Fibroblast of peridontal ligament (primary cell): ENCODE measurements around the gene VCX3A.
"Not testable (repeated sequence)": the region's sequence is repeated elsewhere in the genome, so short reads cannot be mapped to it uniquely, and the experiment has no call there.

Experiments used
- DNase-seq: peaks from one replicate; pipeline ENCODE4 v3.0.0-alpha.2; 2010; ENCODE audit errors: extremely low read depth

The VCX3A gene

DNA sequence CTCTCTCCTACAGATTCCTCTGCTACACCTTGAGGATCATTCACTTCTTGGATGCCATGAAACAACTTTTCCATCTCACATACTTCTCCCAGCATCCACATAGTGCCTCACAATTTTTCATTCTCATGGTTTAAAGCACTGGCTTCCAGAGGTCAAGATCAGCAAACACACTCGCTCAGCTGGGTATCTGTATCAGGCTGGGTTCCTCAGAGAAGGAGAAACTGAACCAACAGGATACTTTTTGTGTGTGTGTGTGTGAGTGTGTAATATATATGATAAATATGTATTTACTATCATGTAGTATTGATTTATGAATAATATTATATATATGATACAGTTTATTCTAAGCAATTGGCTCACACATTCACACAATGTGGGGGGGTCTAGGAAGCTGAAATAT, at the start of gene VCX3A:
TSS of gene VCX3A (minus strand) at position 101 of the 400 bp plus-strand sequence. CDS start 621 bp downstream, outside the sequence.
- DNase-seq: not testable (repeated sequence)

DNA sequence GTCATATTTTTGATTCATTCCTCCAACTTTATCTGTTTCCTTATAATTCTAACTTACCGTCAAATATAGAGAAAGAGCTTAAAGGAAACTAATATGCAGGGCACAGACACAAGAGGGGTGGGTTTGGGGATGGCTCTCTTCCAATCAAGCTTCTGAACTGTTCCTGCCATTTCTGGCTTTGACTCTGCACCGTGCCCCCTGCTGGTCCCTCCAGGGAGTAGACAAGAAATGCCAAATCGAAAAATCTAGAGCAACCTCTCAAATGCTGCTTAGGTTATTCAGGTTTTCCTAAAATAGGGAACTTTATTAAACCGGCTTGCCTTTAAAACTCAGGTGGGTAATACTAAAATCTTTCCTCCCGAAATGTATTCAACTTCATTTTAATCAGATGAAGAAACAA, 39.8 kb upstream of the VCX3A start:
- DNase-seq: no peak

- no peak for DNase-seq
Measured at GRCh38 chrX:6568031-6568430, 33.1 kb upstream of the VCX3A start.

- no peak for DNase-seq
Measured at GRCh38 chrX:6558979-6559378, 24.1 kb upstream of the VCX3A start.

DNA sequence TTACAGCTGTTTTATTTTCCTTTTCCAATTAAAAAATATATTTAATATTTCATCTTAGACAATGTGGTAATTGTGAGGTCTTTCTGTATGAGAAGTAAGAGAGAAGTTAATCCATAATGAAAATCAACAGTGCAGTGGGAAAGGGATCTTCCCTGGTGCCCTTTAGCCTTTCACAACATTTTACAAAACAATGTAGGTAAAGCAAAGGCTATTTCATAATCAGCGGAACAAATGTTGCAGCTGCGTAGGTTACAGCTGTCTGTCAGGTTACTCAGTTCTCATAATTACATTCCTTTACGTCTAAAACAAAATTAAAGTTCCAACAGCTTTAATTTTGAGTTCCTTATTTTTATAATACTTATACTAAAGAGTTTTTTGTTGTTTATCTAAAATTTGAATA, 22.8 kb upstream of the VCX3A start:
- no peak for DNase-seq

GRCh38 chrX:6550999-6551398, 16.1 kb upstream of the VCX3A start:
- DNase-seq: no peak

DNA sequence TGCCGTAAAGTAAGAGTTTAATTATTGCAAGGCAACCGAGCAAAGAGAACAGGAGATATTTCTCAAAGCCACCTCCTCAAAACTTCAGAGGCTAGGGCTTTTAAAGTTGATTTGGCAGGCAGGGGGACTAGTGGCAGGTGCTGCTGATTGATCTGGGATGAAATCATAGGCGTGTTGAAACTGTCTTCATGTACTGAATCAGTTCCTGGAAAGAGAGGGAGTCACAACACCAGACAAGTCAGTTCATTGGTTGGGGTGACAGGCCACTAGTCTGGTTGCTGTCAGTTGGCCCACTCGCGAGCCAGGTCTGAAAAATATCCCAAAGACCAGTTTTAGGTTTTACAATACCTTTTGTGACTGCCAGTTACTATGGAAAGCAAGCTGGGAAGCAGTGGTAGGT, 10.8 kb upstream of the VCX3A start:
- DNase-seq: no peak

- DNase-seq: no peak
Measured at GRCh38 chrX:6526564-6527136, 8.3 kb downstream of the VCX3A start.

DNA sequence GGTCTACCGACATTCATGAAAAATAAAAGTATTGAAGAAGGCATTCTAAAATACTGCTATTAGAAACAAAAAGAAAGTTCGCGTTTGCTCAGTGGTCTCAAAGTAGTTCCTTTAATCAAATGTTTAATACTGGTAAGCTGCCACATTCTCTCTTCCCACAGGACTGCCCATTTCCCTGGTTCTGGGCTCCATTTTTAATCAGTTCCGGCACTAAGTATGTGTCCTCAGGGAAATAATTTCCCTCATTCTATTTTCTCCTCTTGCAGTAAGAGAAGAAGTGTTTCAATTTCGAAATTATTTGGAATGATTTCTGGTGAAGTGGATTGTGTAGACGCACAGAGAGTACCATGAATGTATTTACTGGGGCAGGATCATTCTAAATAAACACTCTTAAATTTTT, 17.5 kb downstream of the VCX3A start:
- DNase-seq: no peak

DNA sequence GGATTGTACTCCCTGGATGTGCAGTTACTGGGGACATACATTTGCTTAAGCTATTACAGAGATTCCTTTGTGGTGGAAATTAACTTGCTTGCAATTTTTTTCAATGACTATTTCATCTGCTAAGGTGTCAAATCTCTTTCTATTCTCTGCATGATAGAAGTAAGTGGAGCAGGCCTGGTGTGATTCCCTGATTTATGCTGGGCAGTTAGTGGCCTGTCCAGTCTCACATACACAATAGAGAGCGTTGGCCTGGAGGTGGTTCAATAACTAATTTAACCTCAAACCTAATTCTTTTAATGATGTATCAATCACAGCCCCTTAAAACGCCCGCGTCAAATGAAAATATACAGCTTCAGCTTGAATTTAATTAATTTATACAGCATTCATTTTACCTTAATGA, 28.5 kb downstream of the VCX3A start:
- DNase-seq: no peak

DNA sequence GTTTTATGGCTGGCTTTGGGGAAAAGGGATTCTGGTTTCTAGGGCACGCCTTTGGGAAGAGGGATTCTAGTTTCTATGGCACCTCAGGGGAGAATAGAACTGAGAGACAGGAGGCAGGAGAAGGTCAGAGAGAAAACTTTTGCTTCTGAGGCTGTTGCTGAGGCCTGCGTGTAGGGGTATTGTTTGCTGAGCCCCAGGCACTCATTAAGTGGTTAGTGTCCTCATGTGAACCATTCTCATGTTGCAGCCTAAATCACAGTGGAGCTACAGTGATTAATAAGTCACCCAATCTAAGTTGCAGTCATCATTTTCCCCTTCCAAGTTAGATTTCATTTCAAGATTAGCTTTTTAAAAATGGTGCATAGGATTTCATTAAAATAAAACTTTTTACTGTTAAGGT, 29.0 kb downstream of the VCX3A start:
- no peak for DNase-seq

DNA sequence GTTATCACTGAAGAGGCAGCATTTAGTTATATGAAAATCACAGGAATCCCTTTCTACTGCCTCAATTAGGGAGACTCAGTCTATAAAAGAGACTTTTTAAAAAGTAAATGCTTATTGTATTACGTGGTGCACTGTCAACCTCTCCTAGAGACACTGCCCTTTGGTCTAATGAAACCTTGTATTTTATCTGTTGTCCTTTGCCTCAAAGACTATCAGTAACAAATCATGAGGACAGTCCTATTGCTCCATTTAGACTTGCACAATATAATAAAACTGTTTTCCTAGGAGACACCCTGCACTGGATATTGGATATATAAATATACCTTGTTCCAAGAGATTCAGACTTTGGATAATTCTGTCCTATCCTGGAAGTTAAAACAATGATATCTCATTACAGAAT, 34.2 kb downstream of the VCX3A start:
- no peak for DNase-seq

DNA sequence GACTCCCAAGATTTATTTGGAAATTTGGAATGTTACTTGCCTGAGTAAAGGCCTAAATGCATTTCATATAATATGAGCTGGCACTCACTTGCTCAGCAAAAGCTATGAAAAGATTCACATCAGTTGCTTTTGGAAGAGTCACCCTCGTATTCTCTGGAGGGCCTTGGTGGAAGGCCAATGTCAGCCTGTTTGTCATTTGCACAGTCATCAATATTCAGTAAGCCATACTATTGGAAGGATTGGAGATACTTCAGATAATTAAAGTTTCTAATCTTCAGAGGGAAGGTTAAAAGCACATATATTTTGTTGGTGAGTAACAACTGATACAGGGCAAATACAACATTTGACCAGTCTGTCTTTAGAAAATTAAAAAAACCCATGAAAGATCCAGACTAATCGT, 36.6 kb downstream of the VCX3A start:
- no peak for DNase-seq
